ENCODE measurements around the gene NPAS4. TPM values are rescaled to one million over a fixed set of nuclear protein-coding genes. Genes with fewer than 3 reads are reported as not detected.

NPAS4 gene
- total RNA-seq: 3.1 TPM

GRCh38 chr11:66420671-66421476, at the start of gene NPAS4:
Gene NPAS4, plus strand, starts transcription at chr11:66421035. Its CDS starts 145 bp downstream, at chr11:66421180.

GRCh38 chr11:66371627-66372415, 49.0 kb upstream of the NPAS4 start, which contains the start of gene SLC29A2:
Gene SLC29A2, minus strand, starts transcription at chr11:66371760. Its CDS starts 169 bp downstream, at chr11:66371591.

GRCh38 chr11:66438504-66439466, 17.9 kb downstream of the NPAS4 start, which contains the start of gene MRPL11:
Gene MRPL11, minus strand, starts transcription at chr11:66438848. Its CDS starts 94 bp downstream, at chr11:66438754.

GRCh38 chr11:66466225-66467033, 45.6 kb downstream of the NPAS4 start, which contains the start of gene PELI3:
Gene PELI3, plus strand, starts transcription at chr11:66466905. Its CDS starts 1,224 bp downstream, at chr11:66468129.

Small RNAs within 50 kb of the gene (small RNA-seq; reads per million reads assigned to genes)
- gene RF00017 (ENCODE audit: low replicate concordance) (not detected), gene RF00416 (ENCODE audit: low replicate concordance) (not detected), gene RNU1-84P (ENCODE audit: low replicate concordance) (not detected)

Other genes starting within 250 kb of the NPAS4 start
- 18.0 TPM for gene KLC2, start 163.3 kb upstream of the NPAS4 start, total RNA-seq
- 89.4 TPM for gene RAB1B, start 152.4 kb upstream of the NPAS4 start, total RNA-seq
- gene CNIH2, start 142.9 kb upstream of the NPAS4 start, total RNA-seq: 1.6 TPM
- gene YIF1A, start 131.9 kb upstream of the NPAS4 start, total RNA-seq: 68.1 TPM
- not detected for gene TMEM151A, start 129.1 kb upstream of the NPAS4 start, total RNA-seq
- gene CD248, start 104.0 kb upstream of the NPAS4 start, total RNA-seq: 49.7 TPM
- 3.8 TPM for gene RIN1, start 84.6 kb upstream of the NPAS4 start, total RNA-seq
- 19.2 TPM for gene BRMS1, start 75.9 kb upstream of the NPAS4 start, total RNA-seq
- gene B4GAT1, start 73.4 kb upstream of the NPAS4 start, total RNA-seq: 52.5 TPM
- gene SLC29A2, start 49.3 kb upstream of the NPAS4 start, total RNA-seq: 10.5 TPM
- gene MRPL11, start 17.8 kb downstream of the NPAS4 start, total RNA-seq: 40.3 TPM
- 10.8 TPM for gene PELI3, start 45.9 kb downstream of the NPAS4 start, total RNA-seq
- 25.6 TPM for gene DPP3, start 59.4 kb downstream of the NPAS4 start, total RNA-seq
- gene BBS1, start 89.6 kb downstream of the NPAS4 start, total RNA-seq: 81.9 TPM
- gene ZDHHC24, start 125.0 kb downstream of the NPAS4 start, total RNA-seq: 12.3 TPM
- gene ACTN3, start 125.9 kb downstream of the NPAS4 start, total RNA-seq: 37.8 TPM
- 79.2 TPM for gene CTSF, start 147.6 kb downstream of the NPAS4 start, total RNA-seq
- 0.23 TPM for gene CCDC87, start 172.0 kb downstream of the NPAS4 start, total RNA-seq
- gene CCS, start 172.2 kb downstream of the NPAS4 start, total RNA-seq: 35.4 TPM
- gene RBM14, start 195.6 kb downstream of the NPAS4 start, total RNA-seq: 80.9 TPM
- gene RBM4, start 217.7 kb downstream of the NPAS4 start, total RNA-seq: 164 TPM